ENCODE results near the gene AK8.

The AK8 gene

DNA sequence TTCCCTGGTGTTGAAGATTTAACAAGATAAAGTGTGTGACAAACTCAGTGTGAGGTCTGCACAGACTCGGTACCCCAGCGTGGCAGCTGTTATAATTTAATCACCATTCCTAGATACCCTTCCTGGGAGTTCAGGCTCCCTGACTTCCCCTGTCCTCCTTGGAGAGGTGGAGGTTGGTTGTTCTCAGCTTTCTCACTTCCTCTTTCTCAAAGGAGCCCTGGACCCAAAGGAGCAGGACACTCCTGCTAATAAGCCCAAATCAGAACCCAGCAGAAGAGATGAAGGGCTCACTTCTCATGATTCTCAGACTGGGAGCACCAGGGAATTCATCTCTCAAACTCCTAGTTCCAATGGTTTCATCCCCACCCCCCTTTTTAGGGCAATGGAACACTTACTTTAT is 149.6 kb downstream of the AK8 start:
- no peak overlapping the region for H3K27ac ChIP-seq
- H3K36me3 ChIP-seq (ENCODE audit: control insufficient read depth, insufficient read depth, low read length), result no peaks in the 10 kb centered on the region
- H3K27me3 ChIP-seq (ENCODE audit: control insufficient read depth, insufficient read depth, low read length), result no peaks in the 10 kb centered on the region
- H3K4me3 ChIP-seq (ENCODE audit: low read depth, low read length), result no peak overlapping the region
- no peak overlapping the region for H3K9ac ChIP-seq
- no peaks in the 10 kb centered on the region for H3K9me3 ChIP-seq (ENCODE audit: control insufficient read depth, low read length)
- H3K79me2 ChIP-seq, result no peaks in the 10 kb centered on the region
- TF ChIP-seq, protein P1, sequence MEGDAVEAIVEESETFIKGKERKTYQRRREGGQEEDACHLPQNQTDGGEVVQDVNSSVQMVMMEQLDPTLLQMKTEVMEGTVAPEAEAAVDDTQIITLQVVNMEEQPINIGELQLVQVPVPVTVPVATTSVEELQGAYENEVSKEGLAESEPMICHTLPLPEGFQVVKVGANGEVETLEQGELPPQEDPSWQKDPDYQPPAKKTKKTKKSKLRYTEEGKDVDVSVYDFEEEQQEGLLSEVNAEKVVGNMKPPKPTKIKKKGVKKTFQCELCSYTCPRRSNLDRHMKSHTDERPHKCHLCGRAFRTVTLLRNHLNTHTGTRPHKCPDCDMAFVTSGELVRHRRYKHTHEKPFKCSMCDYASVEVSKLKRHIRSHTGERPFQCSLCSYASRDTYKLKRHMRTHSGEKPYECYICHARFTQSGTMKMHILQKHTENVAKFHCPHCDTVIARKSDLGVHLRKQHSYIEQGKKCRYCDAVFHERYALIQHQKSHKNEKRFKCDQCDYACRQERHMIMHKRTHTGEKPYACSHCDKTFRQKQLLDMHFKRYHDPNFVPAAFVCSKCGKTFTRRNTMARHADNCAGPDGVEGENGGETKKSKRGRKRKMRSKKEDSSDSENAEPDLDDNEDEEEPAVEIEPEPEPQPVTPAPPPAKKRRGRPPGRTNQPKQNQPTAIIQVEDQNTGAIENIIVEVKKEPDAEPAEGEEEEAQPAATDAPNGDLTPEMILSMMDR (IDR thresholded peaks at IDR 0.05), result no peak
- H3K4me1 ChIP-seq, result no peaks in the 10 kb centered on the region
- no peak overlapping the region for H3K4me2 ChIP-seq (ENCODE audit: low read length)
- no peak overlapping the region for H2AFZ ChIP-seq

DNA sequence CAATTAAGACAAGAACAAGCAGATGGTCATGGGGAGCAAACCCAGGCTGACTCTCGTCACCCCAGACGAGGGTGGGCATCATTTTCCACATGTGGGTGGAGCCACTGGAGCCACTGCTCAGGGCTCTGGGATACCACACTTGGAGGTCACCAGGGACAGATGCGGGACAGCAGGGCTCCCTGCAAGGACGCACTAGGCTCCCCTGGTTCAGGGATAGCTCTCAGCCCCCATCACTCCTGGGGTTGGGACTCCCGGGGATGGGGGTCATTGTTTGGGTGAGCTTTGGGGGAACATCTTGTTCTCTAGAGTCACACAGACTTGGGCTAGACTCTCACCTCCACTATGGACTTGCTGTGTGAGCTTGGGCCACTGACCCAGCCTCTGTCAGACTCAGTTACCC is 150.0 kb downstream of the AK8 start:
- Histone ChIP-seq H3K79me2 (no peaks in the 10 kb centered on the region), H3K9me3 (ENCODE audit: control insufficient read depth, low read length) (no peaks in the 10 kb centered on the region), H3K4me1 (no peaks in the 10 kb centered on the region), H3K36me3 (ENCODE audit: control insufficient read depth, insufficient read depth, low read length) (no peaks in the 10 kb centered on the region), H3K4me3 (ENCODE audit: low read depth, low read length) (no peak overlapping the region), H3K27me3 (ENCODE audit: control insufficient read depth, insufficient read depth, low read length) (no peaks in the 10 kb centered on the region), H3K27ac (no peak overlapping the region), H2AFZ (no peak overlapping the region), H3K4me2 (ENCODE audit: low read length) (no peak overlapping the region), H3K9ac (no peak overlapping the region)
- TF ChIP-seq, protein P1 (IDR thresholded peaks at IDR 0.05), result no peak

DNA sequence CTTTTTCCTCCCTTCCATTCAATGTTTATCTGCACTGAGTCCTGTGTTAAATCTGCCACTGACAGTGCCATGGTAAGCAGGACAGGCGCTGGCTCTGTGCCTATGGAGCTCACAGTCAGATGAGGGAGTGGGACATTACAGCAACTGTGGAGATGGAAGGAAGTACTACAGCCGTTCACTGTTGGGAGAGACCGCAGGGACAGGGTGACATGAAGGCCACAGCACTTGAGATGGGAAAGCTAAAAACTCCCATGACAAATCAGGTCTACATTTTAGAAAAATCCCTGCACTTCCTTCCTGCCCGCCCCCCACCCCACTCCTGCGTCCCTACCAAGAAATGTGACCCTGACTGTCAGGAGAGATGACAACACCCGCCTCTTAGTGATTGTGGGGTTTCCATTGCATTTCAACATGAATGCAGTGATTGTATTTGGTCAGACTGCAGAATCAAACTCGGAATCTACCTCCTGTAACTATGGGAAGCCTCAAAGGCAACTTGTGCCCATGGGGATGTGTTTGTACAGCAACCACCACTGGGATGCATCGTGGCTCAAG is 151.4 kb downstream of the AK8 start:
- TF ChIP-seq, protein P1 (IDR thresholded peaks at IDR 0.05), result no peak
- Histone ChIP-seq H3K27ac (no peak overlapping the region), H3K4me1 (no peaks in the 10 kb centered on the region), H2AFZ (no peak overlapping the region), H3K9me3 (ENCODE audit: control insufficient read depth, low read length) (no peaks in the 10 kb centered on the region), H3K9ac (no peak overlapping the region), H3K36me3 (ENCODE audit: control insufficient read depth, insufficient read depth, low read length) (no peaks in the 10 kb centered on the region), H3K79me2 (no peaks in the 10 kb centered on the region), H3K27me3 (ENCODE audit: control insufficient read depth, insufficient read depth, low read length) (no peaks in the 10 kb centered on the region), H3K4me2 (ENCODE audit: low read length) (no peak overlapping the region), H3K4me3 (ENCODE audit: low read depth, low read length) (no peak overlapping the region)

DNA sequence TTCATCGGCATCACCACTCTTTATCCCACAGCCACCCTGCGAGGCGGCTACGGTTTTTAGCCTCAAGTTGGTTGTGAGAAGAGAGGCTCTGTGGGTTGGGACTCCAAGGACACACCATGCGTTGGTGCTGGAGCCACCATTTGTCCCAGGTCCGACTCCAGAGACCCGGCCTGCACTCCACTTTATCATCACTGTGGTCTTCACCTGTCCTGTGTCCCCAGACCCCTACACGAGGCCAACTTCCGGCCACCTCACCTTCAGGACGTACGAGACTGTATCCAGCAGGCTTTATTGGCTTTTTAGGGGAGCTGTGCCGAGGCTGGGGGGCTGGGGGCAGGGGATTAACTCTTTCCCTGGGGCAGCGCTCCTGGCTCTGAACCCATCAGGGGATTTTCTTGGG is 152.8 kb downstream of the AK8 start:
- H3K4me2 ChIP-seq (ENCODE audit: low read length), result no peak overlapping the region
- TF ChIP-seq, protein P1 (IDR thresholded peaks at IDR 0.05), result no peak
- no peaks in the 10 kb centered on the region for H3K9me3 ChIP-seq (ENCODE audit: control insufficient read depth, low read length)
- H2AFZ ChIP-seq, result no peak overlapping the region
- no peaks in the 10 kb centered on the region for H3K27me3 ChIP-seq (ENCODE audit: control insufficient read depth, insufficient read depth, low read length)
- no peaks in the 10 kb centered on the region for H3K4me1 ChIP-seq
- H3K36me3 ChIP-seq (ENCODE audit: control insufficient read depth, insufficient read depth, low read length), result no peaks in the 10 kb centered on the region
- no peak overlapping the region for H3K27ac ChIP-seq
- no peak overlapping the region for H3K9ac ChIP-seq
- H3K79me2 ChIP-seq, result no peaks in the 10 kb centered on the region
- no peak overlapping the region for H3K4me3 ChIP-seq (ENCODE audit: low read depth, low read length)

DNA sequence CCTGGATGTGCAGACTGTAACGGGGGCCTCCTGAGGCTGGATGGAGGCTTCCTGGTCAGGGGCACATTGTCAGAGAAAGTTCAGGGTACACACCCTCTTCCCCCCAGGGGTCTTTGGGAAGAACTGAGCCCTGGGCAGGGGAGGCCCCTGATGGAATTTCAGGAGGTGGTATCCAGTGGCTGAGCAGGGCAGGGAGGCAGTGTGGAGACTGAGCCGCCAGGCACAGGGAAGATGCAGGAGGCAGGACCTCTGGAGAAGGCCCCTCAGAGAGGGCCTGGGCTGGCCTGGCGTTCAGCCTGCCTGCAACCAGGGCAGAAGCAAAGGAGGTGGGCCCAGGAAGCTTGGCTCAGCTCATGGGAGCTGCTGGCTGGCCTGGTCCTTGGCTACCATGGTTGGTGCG is 154.3 kb downstream of the AK8 start:
- Histone ChIP-seq H3K9ac (no peak overlapping the region), H3K9me3 (ENCODE audit: control insufficient read depth, low read length) (no peaks in the 10 kb centered on the region), H3K27me3 (ENCODE audit: control insufficient read depth, insufficient read depth, low read length) (no peaks in the 10 kb centered on the region), H3K79me2 (no peaks in the 10 kb centered on the region), H3K4me1 (no peaks in the 10 kb centered on the region), H3K27ac (no peak overlapping the region), H3K36me3 (ENCODE audit: control insufficient read depth, insufficient read depth, low read length) (no peaks in the 10 kb centered on the region), H2AFZ (no peak overlapping the region), H3K4me2 (ENCODE audit: low read length) (no peak overlapping the region), H3K4me3 (ENCODE audit: low read depth, low read length) (no peak overlapping the region)
- TF ChIP-seq, protein P1 (IDR thresholded peaks at IDR 0.05), result no peak

Data from parathyroid adenoma (tissue), 2 donors.